ENCODE results near the gene CTDSP2. TPM values are rescaled to one million over a fixed set of nuclear protein-coding genes. Genes with fewer than 3 reads are reported as not detected.

CTDSP2 gene
- total RNA-seq, 1 experiment from 2014 or later: 82.7 TPM

- H3K79me2 ChIP-seq (ENCODE audit: insufficient read depth, low read length): peaks cover 97% of the 10 kb centered on the region
- intact Hi-C loops (cut with micrococcal nuclease): no loop called here
- CTCF ChIA-PET: no interaction called here
These were observed 5.1 kb downstream of the CTDSP2 start for GRCh38 chr12:57841445-57841844.

GRCh38 chr12:57840726-57841125, 5.8 kb downstream of the CTDSP2 start:
- no peak overlapping the region for H3K4me3 ChIP-seq (replicated peaks in 1 of 2; ENCODE audit: low read depth in 1 of 2, low read length in 2 of 2)
- H3K27me3 ChIP-seq (ENCODE audit: insufficient read depth, low read length): no peaks in the 10 kb centered on the region
- ATAC-seq: no peak
- 0 out of 2 replicates have a peak, but pooled peaks cover 6% of the 10 kb centered on the region for H4K20me1 ChIP-seq (ENCODE audit: insufficient read depth)
- CTCF ChIA-PET: no interaction called here
- no peaks in the 10 kb centered on the region for H3K9me2 ChIP-seq (ENCODE audit: insufficient read depth)
- no peaks in the 10 kb centered on the region for H3K36me3 ChIP-seq (ENCODE audit: control insufficient read depth in 1 of 2, insufficient read depth in 2 of 2, low read length in 2 of 2)
- intact Hi-C loops (cut with micrococcal nuclease): no loop called here
- no TSS peak for BruUV-seq (replicated peaks)
- H3K79me2 ChIP-seq (ENCODE audit: insufficient read depth, low read length): peaks cover 98% of the 10 kb centered on the region
- TF ChIP-seq SIN3A (IDR thresholded peaks at IDR 0.05; ENCODE audit: low read depth) (no peak), MAX (IDR thresholded peaks at IDR 0.05) (no peak), ELF1 (IDR thresholded peaks at IDR 0.05; ENCODE audit: borderline replicate concordance, low read depth) (no peak), ZNF274 (IDR thresholded peaks at IDR 0.05; ENCODE audit: low read depth, low read length) (no peak), EZH2 (IDR thresholded peaks at IDR 0.05) (no peak)
- H3K4me2 ChIP-seq (ENCODE audit: low read length): no peak overlapping the region
- no peak overlapping the region for H3K27ac ChIP-seq (ENCODE audit: low read depth, low read length)
- H3K4me1 ChIP-seq (ENCODE audit: control insufficient read depth in 1 of 2, insufficient read depth in 2 of 2, low read length in 2 of 2): peaks cover 25 to 68% of the 10 kb centered on the region in 2 experiments
- no peaks in the 10 kb centered on the region for H3K9me3 ChIP-seq (ENCODE audit: control insufficient read depth in 1 of 2, insufficient read depth in 1 of 2, low read depth in 1 of 2, low read length in 2 of 2)
- no peak for DNase-seq (ENCODE audit: low read depth, low spot score)
- no peak overlapping the region for H2AFZ ChIP-seq (ENCODE audit: low read depth, low read length, poor library complexity, severe bottlenecking)
- POLR2A ChIA-PET: no interaction called here
- H3K9ac ChIP-seq (ENCODE audit: low read length): no peak overlapping the region
- RAD21 ChIA-PET (ENCODE audit: low non-redundant PET in 1 of 2, low total read pairs in 2 of 2, uncharacterized antibody in 2 of 2, unreplicated experiment in 2 of 2): no interaction called here

More at GRCh38 chr12:57841445-57841844, 5.1 kb downstream of the CTDSP2 start:
- no TSS peak for BruUV-seq (replicated peaks)
- TF ChIP-seq ZFX (IDR thresholded peaks at IDR 0.05) (no peak), EZH2 (IDR thresholded peaks at IDR 0.05) (no peak), SP1 (IDR thresholded peaks at IDR 0.05; ENCODE audit: low read depth) (no peak), EGR1 (IDR thresholded peaks at IDR 0.05; ENCODE audit: low read depth) (no peak), POLR2AphosphoS5 (IDR thresholded peaks at IDR 0.05; ENCODE audit: low read depth, low read length) (no peak), FOSL1 (IDR thresholded peaks at IDR 0.05; ENCODE audit: low read depth) (no peak), ELF1 (IDR thresholded peaks at IDR 0.05; ENCODE audit: borderline replicate concordance, low read depth) (no peak), MAX (IDR thresholded peaks at IDR 0.05) (no peak)
- Histone ChIP-seq H2AFZ (ENCODE audit: low read depth, low read length, poor library complexity, severe bottlenecking) (no peak overlapping the region), H3K4me2 (ENCODE audit: low read length) (no peak overlapping the region), H3K4me1 (ENCODE audit: control insufficient read depth in 1 of 2, insufficient read depth in 2 of 2, low read length in 2 of 2) (peaks cover 25 to 68% of the 10 kb centered on the region in 2 experiments), H3K27me3 (ENCODE audit: insufficient read depth, low read length) (no peaks in the 10 kb centered on the region), H3K27ac (ENCODE audit: low read depth, low read length) (no peak overlapping the region), H3K9me3 (ENCODE audit: control insufficient read depth in 1 of 2, insufficient read depth in 1 of 2, low read depth in 1 of 2, low read length in 2 of 2) (no peaks in the 10 kb centered on the region), H3K9ac (ENCODE audit: low read length) (no peak overlapping the region), H3K9me2 (ENCODE audit: insufficient read depth) (no peaks in the 10 kb centered on the region), H3K36me3 (ENCODE audit: control insufficient read depth in 1 of 2, insufficient read depth in 2 of 2, low read length in 2 of 2) (no peaks in the 10 kb centered on the region), H3K4me3 (replicated peaks in 1 of 2; ENCODE audit: low read depth in 1 of 2, low read length in 2 of 2) (no peak overlapping the region), H4K20me1 (ENCODE audit: insufficient read depth) (0 out of 2 replicates have a peak, but pooled peaks cover 6% of the 10 kb centered on the region)
- POLR2A ChIA-PET: no interaction called here
- DNase-seq (ENCODE audit: low read depth, low spot score) (no peak), ATAC-seq (no peak)
- RAD21 ChIA-PET (ENCODE audit: low non-redundant PET in 1 of 2, low total read pairs in 2 of 2, uncharacterized antibody in 2 of 2, unreplicated experiment in 2 of 2): no interaction called here

Measured in HCT116 (cell line).